BLaER1 treated with 17β-estradiol and CSF1 and Interleukin-3, amounts not matched to agents 10 nM and 100 nM (cell line): Measurements from ENCODE around the gene PRIMA1.

ENCODE experiments used
- H3K27ac ChIP-seq, 11 experiments: shearing (Covaris generic); formaldehyde crosslinking; 2 replicates each; pipeline ENCODE4 v1.8.1; 2022
- H3K27me3 ChIP-seq, 11 experiments: shearing (Covaris generic); formaldehyde crosslinking; 2 replicates each; pipeline ENCODE4 v1.8.1; 2022
- H3K36me3 ChIP-seq, 11 experiments: shearing (Covaris generic); formaldehyde crosslinking; 2 replicates each; pipeline ENCODE4 v1.8.1; 2022
- H3K4me1 ChIP-seq, 10 experiments: shearing (Covaris generic); formaldehyde crosslinking; 2 replicates each; pipeline ENCODE4 v1.8.1; 2022
- H3K4me2 ChIP-seq, 11 experiments: shearing (Covaris generic); formaldehyde crosslinking; 2 replicates each; pipeline ENCODE4 v1.8.1; 2022
- H3K4me3 ChIP-seq, 10 experiments: shearing (Covaris generic); formaldehyde crosslinking; 2 replicates each; pipeline ENCODE4 v1.8.1; 2022
- H3K9ac ChIP-seq, 11 experiments: shearing (Covaris generic); formaldehyde crosslinking; 2 replicates each; pipeline ENCODE4 v1.8.1; 2022
- H3K9me3 ChIP-seq, 11 experiments: shearing (Covaris generic); formaldehyde crosslinking; replicated peaks in 1 of 11; 2 replicates each; pipeline ENCODE4 v1.8.1; 2022
- H4K20me1 ChIP-seq, 11 experiments: shearing (Covaris generic); formaldehyde crosslinking; 2 replicates each; pipeline ENCODE4 v1.8.1; 2022
- Cebpa-rat ChIP-seq, 11 experiments: shearing (Covaris generic); IDR thresholded peaks; 2 replicates each; pipeline ENCODE4 v1.8.1; 2022

Gene PRIMA1

DNA sequence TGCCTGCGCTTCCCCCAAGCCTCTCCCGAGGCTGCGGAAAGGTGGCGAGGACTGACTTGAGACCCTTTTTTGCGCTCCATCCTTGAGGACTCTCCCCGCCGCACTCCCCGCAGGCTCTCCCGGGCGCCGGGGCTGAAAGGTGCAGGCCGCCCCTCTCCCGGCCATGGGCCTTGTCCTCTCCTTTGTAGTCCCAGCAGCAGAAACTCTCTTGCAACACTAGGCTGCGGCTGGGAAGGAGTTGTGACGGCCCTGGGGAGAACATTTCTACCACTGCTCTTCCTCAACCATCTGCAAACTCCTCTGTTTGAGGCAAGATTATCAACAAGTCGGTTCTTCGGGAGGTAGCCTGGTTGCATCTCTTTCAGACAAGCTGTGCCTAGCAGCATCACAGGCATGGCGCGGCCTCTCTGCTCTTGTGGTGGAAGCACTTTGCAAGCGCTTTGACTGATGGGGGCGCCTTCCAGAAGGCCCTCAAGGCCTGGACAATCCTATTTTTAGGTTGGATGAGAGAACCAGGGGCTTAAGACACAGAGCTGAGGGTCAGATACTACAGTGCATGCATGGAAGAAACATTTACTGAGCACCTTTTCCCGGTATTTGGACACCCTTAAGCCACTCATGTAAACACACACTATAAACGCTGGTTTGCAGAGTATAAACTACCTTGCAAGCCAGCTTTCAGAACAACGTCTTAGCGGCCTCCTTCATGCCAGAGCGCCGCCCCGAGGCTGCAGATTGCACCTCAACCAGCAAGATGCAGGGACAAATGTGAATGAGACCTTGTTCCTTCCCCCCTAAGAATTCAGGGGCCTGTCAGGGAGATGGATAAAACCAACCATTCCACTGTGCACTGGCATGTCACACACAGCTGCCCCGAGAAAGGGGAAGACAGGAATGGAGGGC lies 1.2 kb upstream of the PRIMA1 start:
- no peak for TF ChIP-seq Cebpa-rat (IDR thresholded peaks at IDR 0.05)
- Histone ChIP-seq H3K4me2 (peak overlapping the region; percentile 41 to 69 (median 62); a peak in 17 of 22 replicates), H3K4me1 (peaks cover 0 to 13% (median 0%) of the 10 kb centered on the region in 10 experiments; a peak in 4 of 20 replicates), H4K20me1 (peaks cover 0 to 19% (median 0%) of the 10 kb centered on the region in 11 experiments; a peak in 5 of 22 replicates), H3K36me3 (no peaks in the 10 kb centered on the region), H3K9me3 (peaks cover 0 to 17% (median 11%) of the 10 kb centered on the region in 11 experiments; a peak in 13 of 22 replicates), H3K27me3 (peaks cover 42 to 58% (median 51%) of the 10 kb centered on the region in 11 experiments), H3K27ac (no peak overlapping the region), H3K4me3 (peak overlapping the region in 9 of 10 experiments; percentile 25 to 63 (median 49); a peak in 13 of 20 replicates), H3K9ac (no peak overlapping the region)

- Histone ChIP-seq H3K4me1 (peaks cover 0 to 13% (median 0%) of the 10 kb centered on the region in 10 experiments; a peak in 4 of 20 replicates), H3K4me2 (peak overlapping the region; percentile 41 to 69 (median 62); a peak in 20 of 22 replicates), H4K20me1 (peaks cover 0 to 19% (median 0%) of the 10 kb centered on the region in 11 experiments; a peak in 5 of 22 replicates), H3K27ac (no peak overlapping the region), H3K36me3 (no peaks in the 10 kb centered on the region), H3K9me3 (peaks cover 0 to 17% (median 11%) of the 10 kb centered on the region in 11 experiments; a peak in 13 of 22 replicates), H3K4me3 (peak overlapping the region; percentile 25 to 63 (median 45); a peak in 19 of 20 replicates), H3K27me3 (peaks cover 42 to 58% (median 51%) of the 10 kb centered on the region in 11 experiments), H3K9ac (peak overlapping the region in 1 of 11 experiments; percentile 11; a peak in 1 of 22 replicates)
- TF ChIP-seq Cebpa-rat (IDR thresholded peaks at IDR 0.05) = no peak
Measured at GRCh38 chr14:93788543-93789227, 400 bp upstream of the PRIMA1 start.

- H3K9me3 ChIP-seq = peaks cover 0 to 17% (median 11%) of the 10 kb centered on the region in 11 experiments; a peak in 13 of 22 replicates
- no peak overlapping the region for H3K27ac ChIP-seq
- peaks cover 42 to 58% (median 51%) of the 10 kb centered on the region in 11 experiments for H3K27me3 ChIP-seq
- no peak overlapping the region for H3K4me2 ChIP-seq
- H3K4me1 ChIP-seq = peaks cover 0 to 13% (median 0%) of the 10 kb centered on the region in 10 experiments; a peak in 4 of 20 replicates
- H4K20me1 ChIP-seq = peaks cover 0 to 19% (median 0%) of the 10 kb centered on the region in 11 experiments; a peak in 5 of 22 replicates
- H3K4me3 ChIP-seq = no peak overlapping the region
- TF ChIP-seq Cebpa-rat (IDR thresholded peaks at IDR 0.05) = no peak
- H3K36me3 ChIP-seq = no peaks in the 10 kb centered on the region
- H3K9ac ChIP-seq = no peak overlapping the region
Measured at GRCh38 chr14:93787465-93788292, 606 bp downstream of the PRIMA1 start.

GRCh38 chr14:93785423-93785822 lies 2.9 kb downstream of the PRIMA1 start:
- peaks cover 0 to 17% (median 11%) of the 10 kb centered on the region in 11 experiments; a peak in 13 of 22 replicates for H3K9me3 ChIP-seq
- peaks cover 0 to 19% (median 0%) of the 10 kb centered on the region in 11 experiments; a peak in 5 of 22 replicates for H4K20me1 ChIP-seq
- TF ChIP-seq Cebpa-rat (IDR thresholded peaks at IDR 0.05) = no peak
- H3K4me2 ChIP-seq = no peak overlapping the region
- no peak overlapping the region for H3K9ac ChIP-seq
- H3K4me1 ChIP-seq = peaks cover 0 to 13% (median 0%) of the 10 kb centered on the region in 10 experiments; a peak in 4 of 20 replicates
- H3K27ac ChIP-seq = no peak overlapping the region
- no peaks in the 10 kb centered on the region for H3K36me3 ChIP-seq
- H3K4me3 ChIP-seq = no peak overlapping the region
- peaks cover 40 to 52% (median 47%) of the 10 kb centered on the region in 11 experiments for H3K27me3 ChIP-seq

GRCh38 chr14:93784878-93785277 lies 3.4 kb downstream of the PRIMA1 start:
- H3K4me3 ChIP-seq = no peak overlapping the region
- peaks cover 0 to 8% (median 0%) of the 10 kb centered on the region in 10 experiments; a peak in 3 of 20 replicates for H3K4me1 ChIP-seq
- no peak for TF ChIP-seq Cebpa-rat (IDR thresholded peaks at IDR 0.05)
- H3K9me3 ChIP-seq = peaks cover 0 to 17% (median 11%) of the 10 kb centered on the region in 11 experiments; a peak in 13 of 22 replicates
- H4K20me1 ChIP-seq = peaks cover 0 to 19% (median 0%) of the 10 kb centered on the region in 11 experiments; a peak in 5 of 22 replicates
- H3K4me2 ChIP-seq = no peak overlapping the region
- no peak overlapping the region for H3K27ac ChIP-seq
- H3K36me3 ChIP-seq = no peaks in the 10 kb centered on the region
- peaks cover 35 to 46% (median 41%) of the 10 kb centered on the region in 11 experiments for H3K27me3 ChIP-seq
- H3K9ac ChIP-seq = no peak overlapping the region

- no peak overlapping the region for H3K4me2 ChIP-seq
- no peak overlapping the region for H3K9ac ChIP-seq
- no peak overlapping the region for H3K27ac ChIP-seq
- TF ChIP-seq Cebpa-rat (IDR thresholded peaks at IDR 0.05) = no peak
- H4K20me1 ChIP-seq = no peaks in the 10 kb centered on the region
- peaks cover 0 to 7% (median 2%) of the 10 kb centered on the region in 11 experiments; a peak in 10 of 22 replicates for H3K27me3 ChIP-seq
- no peak overlapping the region for H3K4me3 ChIP-seq
- no peaks in the 10 kb centered on the region for H3K9me3 ChIP-seq
- no peaks in the 10 kb centered on the region for H3K36me3 ChIP-seq
- H3K4me1 ChIP-seq = no peaks in the 10 kb centered on the region
Measured at GRCh38 chr14:93780813-93781400, 7.4 kb downstream of the PRIMA1 start.

GRCh38 chr14:93778856-93779629 lies 9.2 kb downstream of the PRIMA1 start:
- no peak overlapping the region for H3K9ac ChIP-seq
- H3K4me2 ChIP-seq = no peak overlapping the region
- TF ChIP-seq Cebpa-rat (IDR thresholded peaks at IDR 0.05) = no peak
- H3K4me1 ChIP-seq = no peaks in the 10 kb centered on the region
- no peaks in the 10 kb centered on the region for H3K27me3 ChIP-seq
- H4K20me1 ChIP-seq = no peaks in the 10 kb centered on the region
- no peaks in the 10 kb centered on the region for H3K9me3 ChIP-seq
- H3K36me3 ChIP-seq = no peaks in the 10 kb centered on the region
- no peak overlapping the region for H3K4me3 ChIP-seq
- H3K27ac ChIP-seq = no peak overlapping the region
